ENCODE results near the gene NEBL. TPM values are rescaled to one million over a fixed set of nuclear protein-coding genes. Genes with fewer than 3 reads are reported as not detected.

NEBL gene
- total RNA-seq, 2 experiments from 2014 or later = not detected

- CTCF ChIA-PET = no interaction called here
- POLR2A ChIA-PET = no interaction called here
- no peak for DNase-seq
- no peaks in the 10 kb centered on the region for H3K27me3 Mint-ChIP-seq
- no peak overlapping the region for H3K27ac Mint-ChIP-seq
- no peaks in the 10 kb centered on the region for H3K36me3 Mint-ChIP-seq (ENCODE audit: low read depth)
- H3K4me1 Mint-ChIP-seq = no peaks in the 10 kb centered on the region
- H3K4me3 Mint-ChIP-seq = no peak overlapping the region
- H3K9me3 Mint-ChIP-seq = peaks cover 9% of the 10 kb centered on the region
These were observed 160.0 kb downstream of the NEBL start for GRCh38 chr10:20737107-20737506.

Data from activated CD4-positive, alpha-beta T cell treated with anti-CD3 and anti-CD28 coated beads, Interleukin-2, amount 10 ng/mL, durations not matched to agents 7 days and 5 days (primary cell).